ENCODE data around the gene CAMK2A.
"Not testable (repeated sequence)": the region's sequence is repeated elsewhere in the genome, so short reads cannot be mapped to it uniquely, and the experiment has no call there.

DNA sequence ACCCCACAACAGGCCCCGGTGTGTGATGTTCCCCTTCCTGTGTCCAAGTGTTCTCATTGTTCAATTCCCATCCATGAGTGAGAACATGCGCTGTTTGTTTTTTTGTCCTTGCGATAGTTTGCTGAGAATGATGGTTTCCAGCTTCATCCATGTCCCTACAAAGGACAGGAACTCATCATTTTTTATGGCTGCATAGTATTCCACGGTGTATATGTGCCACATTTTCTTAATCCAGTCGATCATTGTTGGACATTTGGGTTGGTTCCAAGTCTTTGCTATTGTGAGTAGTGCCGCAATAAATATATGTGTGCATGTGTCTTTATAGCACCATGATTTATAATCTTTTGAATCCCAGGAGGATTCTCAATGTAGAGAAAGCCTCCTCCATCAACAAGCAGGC lies 41.1 kb downstream of the CAMK2A start:
- TF ChIP-seq FOXA1 (IDR thresholded peaks at IDR 0.05); GABPA (IDR thresholded peaks at IDR 0.05 in 1 of 2, conservative IDR thresholded peaks at IDR 0.05 in 1 of 2); RAD21 (IDR thresholded peaks at IDR 0.05); JUND (IDR thresholded peaks at IDR 0.05); EGR1 (IDR thresholded peaks at IDR 0.05; ENCODE audit: low read depth in 2 of 2); TAF1 (conservative IDR thresholded peaks at IDR 0.05): not testable (repeated sequence)
- TF ChIP-seq, protein P1, sequence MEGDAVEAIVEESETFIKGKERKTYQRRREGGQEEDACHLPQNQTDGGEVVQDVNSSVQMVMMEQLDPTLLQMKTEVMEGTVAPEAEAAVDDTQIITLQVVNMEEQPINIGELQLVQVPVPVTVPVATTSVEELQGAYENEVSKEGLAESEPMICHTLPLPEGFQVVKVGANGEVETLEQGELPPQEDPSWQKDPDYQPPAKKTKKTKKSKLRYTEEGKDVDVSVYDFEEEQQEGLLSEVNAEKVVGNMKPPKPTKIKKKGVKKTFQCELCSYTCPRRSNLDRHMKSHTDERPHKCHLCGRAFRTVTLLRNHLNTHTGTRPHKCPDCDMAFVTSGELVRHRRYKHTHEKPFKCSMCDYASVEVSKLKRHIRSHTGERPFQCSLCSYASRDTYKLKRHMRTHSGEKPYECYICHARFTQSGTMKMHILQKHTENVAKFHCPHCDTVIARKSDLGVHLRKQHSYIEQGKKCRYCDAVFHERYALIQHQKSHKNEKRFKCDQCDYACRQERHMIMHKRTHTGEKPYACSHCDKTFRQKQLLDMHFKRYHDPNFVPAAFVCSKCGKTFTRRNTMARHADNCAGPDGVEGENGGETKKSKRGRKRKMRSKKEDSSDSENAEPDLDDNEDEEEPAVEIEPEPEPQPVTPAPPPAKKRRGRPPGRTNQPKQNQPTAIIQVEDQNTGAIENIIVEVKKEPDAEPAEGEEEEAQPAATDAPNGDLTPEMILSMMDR (IDR thresholded peaks at IDR 0.05; ENCODE audit: low read depth, low read length, missing input control) = not testable (repeated sequence)
- TF ChIP-seq, protein P2, sequence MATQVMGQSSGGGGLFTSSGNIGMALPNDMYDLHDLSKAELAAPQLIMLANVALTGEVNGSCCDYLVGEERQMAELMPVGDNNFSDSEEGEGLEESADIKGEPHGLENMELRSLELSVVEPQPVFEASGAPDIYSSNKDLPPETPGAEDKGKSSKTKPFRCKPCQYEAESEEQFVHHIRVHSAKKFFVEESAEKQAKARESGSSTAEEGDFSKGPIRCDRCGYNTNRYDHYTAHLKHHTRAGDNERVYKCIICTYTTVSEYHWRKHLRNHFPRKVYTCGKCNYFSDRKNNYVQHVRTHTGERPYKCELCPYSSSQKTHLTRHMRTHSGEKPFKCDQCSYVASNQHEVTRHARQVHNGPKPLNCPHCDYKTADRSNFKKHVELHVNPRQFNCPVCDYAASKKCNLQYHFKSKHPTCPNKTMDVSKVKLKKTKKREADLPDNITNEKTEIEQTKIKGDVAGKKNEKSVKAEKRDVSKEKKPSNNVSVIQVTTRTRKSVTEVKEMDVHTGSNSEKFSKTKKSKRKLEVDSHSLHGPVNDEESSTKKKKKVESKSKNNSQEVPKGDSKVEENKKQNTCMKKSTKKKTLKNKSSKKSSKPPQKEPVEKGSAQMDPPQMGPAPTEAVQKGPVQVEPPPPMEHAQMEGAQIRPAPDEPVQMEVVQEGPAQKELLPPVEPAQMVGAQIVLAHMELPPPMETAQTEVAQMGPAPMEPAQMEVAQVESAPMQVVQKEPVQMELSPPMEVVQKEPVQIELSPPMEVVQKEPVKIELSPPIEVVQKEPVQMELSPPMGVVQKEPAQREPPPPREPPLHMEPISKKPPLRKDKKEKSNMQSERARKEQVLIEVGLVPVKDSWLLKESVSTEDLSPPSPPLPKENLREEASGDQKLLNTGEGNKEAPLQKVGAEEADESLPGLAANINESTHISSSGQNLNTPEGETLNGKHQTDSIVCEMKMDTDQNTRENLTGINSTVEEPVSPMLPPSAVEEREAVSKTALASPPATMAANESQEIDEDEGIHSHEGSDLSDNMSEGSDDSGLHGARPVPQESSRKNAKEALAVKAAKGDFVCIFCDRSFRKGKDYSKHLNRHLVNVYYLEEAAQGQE (IDR thresholded peaks at IDR 0.05) = not testable (repeated sequence)
